MCF 10A (cell line): ENCODE data around the gene UBTF. TPM values are rescaled to one million over a fixed set of nuclear protein-coding genes. Genes with fewer than 3 reads are reported as not detected.

ENCODE experiments used
- BruUV-seq: library from RNA; stranded (reverse); fragments of 400-500 nt; replicated peaks from 2 replicates; lab custom pipeline; 2021; lab: Mats Ljungman, UMichigan
- CTCF ChIA-PET: fragments of 300-600 bp; sonication (Branson Sonifier 250); formaldehyde crosslinking; extraction: SDS; loops from one replicate; lab custom pipeline; 2021; ENCODE audit warnings: antibody characterized with exemption, inconsistent platforms; lab: Yijun Ruan, JAX
- POLR2A ChIA-PET: fragments of 300-600, 350-650 bp; sonication (Branson Sonifier 250); formaldehyde crosslinking; extraction: SDS; loops from one replicate; lab custom pipeline; 2020; ENCODE audit warnings: antibody characterized with exemption, inconsistent platforms; lab: Yijun Ruan, JAX
- DNase-seq: peaks from one replicate; pipeline ENCODE4 v3.0.0-alpha.2; 2018; ENCODE audit not compliant: unreplicated experiment
- H3K27ac Mint-ChIP-seq: one replicate; pipeline ENCODE4 v1.8.0; 2022; ENCODE audit warnings: mild to moderate bottlenecking, low read depth, mixed read lengths; ENCODE audit not compliant: unreplicated experiment
- H3K27me3 Mint-ChIP-seq: one replicate; pipeline ENCODE4 v1.8.0; 2022; ENCODE audit warnings: mixed read lengths; ENCODE audit not compliant: insufficient read depth, unreplicated experiment
- H3K36me3 Mint-ChIP-seq: one replicate; pipeline ENCODE4 v1.8.0; 2022; ENCODE audit warnings: mild to moderate bottlenecking, moderate library complexity, mixed read lengths; ENCODE audit not compliant: insufficient read depth, unreplicated experiment
- H3K4me1 Mint-ChIP-seq: one replicate; pipeline ENCODE4 v1.8.0; 2022; ENCODE audit warnings: mixed read lengths; ENCODE audit not compliant: insufficient read depth, unreplicated experiment
- H3K4me3 Mint-ChIP-seq: one replicate; pipeline ENCODE4 v1.8.0; 2022; ENCODE audit warnings: mild to moderate bottlenecking, moderate library complexity, mixed read lengths; ENCODE audit not compliant: unreplicated experiment
- H3K9me3 Mint-ChIP-seq: one replicate; pipeline ENCODE4 v1.8.0; 2022; ENCODE audit warnings: mixed read lengths; ENCODE audit not compliant: unreplicated experiment
- CTCF ChIP-seq: fragments of 200-600 bp; IDR thresholded peaks from one replicate; pipeline ENCODE4 v1.8.0; 2022; ENCODE audit warnings: antibody characterized with exemption, mild to moderate bottlenecking; ENCODE audit not compliant: unreplicated experiment
- intact Hi-C: fragments of 100-400 bp; cut with micrococcal nuclease; formaldehyde crosslinking; loops from 2 replicates; pipeline ENCODE4 v1.14.1; 2022
- total RNA-seq: library from RNA; stranded (reverse); gene quantifications from 2 replicates; pipeline ENCODE4 v1.2.3, GENCODE V29; 2022

UBTF gene
- total RNA-seq, 1 experiment from 2014 or later: 79.7 TPM

DNA sequence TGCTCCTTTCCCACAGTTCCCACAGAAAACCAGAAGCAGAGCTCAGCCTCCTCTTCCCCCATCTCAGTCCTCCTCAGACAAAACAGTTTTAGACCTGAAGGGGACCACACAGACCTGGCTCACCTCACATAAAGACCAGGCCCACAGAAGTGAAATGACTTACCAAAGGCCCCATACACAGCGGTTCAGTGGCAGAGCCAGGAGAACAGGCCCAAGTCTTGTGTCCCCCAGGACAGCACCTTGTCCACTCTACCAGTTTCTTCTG, 5.3 kb downstream of the UBTF start:
- H3K36me3 Mint-ChIP-seq: peaks cover 71% of the 10 kb centered on the region
- no peak overlapping the region for H3K27ac Mint-ChIP-seq
- DNase-seq: no peak
- BruUV-seq: no TSS peak
- no peak overlapping the region for H3K4me3 Mint-ChIP-seq
- intact Hi-C loops: no loop called here
- H3K27me3 Mint-ChIP-seq: no peaks in the 10 kb centered on the region
- no peak for TF ChIP-seq CTCF
- no peaks in the 10 kb centered on the region for H3K9me3 Mint-ChIP-seq
- H3K4me1 Mint-ChIP-seq: peaks cover 15% of the 10 kb centered on the region
- POLR2A ChIA-PET: no interaction called here
- CTCF ChIA-PET: interaction anchor here (1.9 kb wide), 1 partner anchor 10 kb away, joined by 7 read pairs; no protein-coding TSS in a partner anchor

GRCh38 chr17:44213403-44214229, 5.9 kb downstream of the UBTF start:
- Mint-ChIP-seq H3K36me3 (peaks cover 76% of the 10 kb centered on the region), H3K4me1 (peaks cover 17% of the 10 kb centered on the region), H3K27ac (no peak overlapping the region), H3K9me3 (no peaks in the 10 kb centered on the region), H3K27me3 (no peaks in the 10 kb centered on the region), H3K4me3 (no peak overlapping the region)
- DNase-seq: no peak
- intact Hi-C loops: no loop called here
- BruUV-seq: no TSS peak
- ChIA-PET POLR2A (no interaction called here), CTCF (interaction anchor here (1.9 kb wide), 1 partner anchor 9 kb away, joined by 7 read pairs; no protein-coding TSS in a partner anchor)
- no peak for TF ChIP-seq CTCF

GRCh38 chr17:44212507-44213402, 6.7 kb downstream of the UBTF start:
- no peaks in the 10 kb centered on the region for H3K27me3 Mint-ChIP-seq
- H3K27ac Mint-ChIP-seq: no peak overlapping the region
- BruUV-seq: no TSS peak
- H3K9me3 Mint-ChIP-seq: no peaks in the 10 kb centered on the region
- no peak for TF ChIP-seq CTCF
- intact Hi-C loops: no loop called here
- no peak for DNase-seq
- ChIA-PET CTCF (interaction anchor here (0.7 to 1.9 kb wide), 2 partner anchors 9 to 459 kb away, joined by 5 to 7 read pairs; no protein-coding TSS in a partner anchor), POLR2A (interaction anchor here (0.6 to 1.2 kb wide), 3 partner anchors 9 to 1507 kb away, joined by 3 to 5 read pairs (median 4); no protein-coding TSS in a partner anchor)
- peaks cover 21% of the 10 kb centered on the region for H3K4me1 Mint-ChIP-seq
- H3K36me3 Mint-ChIP-seq: peaks cover 84% of the 10 kb centered on the region
- no peak overlapping the region for H3K4me3 Mint-ChIP-seq
